Mesenchymal stem cell (in vitro differentiated cells and primary cell): ENCODE measurements around the gene PDZRN4.

Experiments used
- DNase-seq: peaks from one replicate; pipeline ENCODE4 v3.0.0-alpha.2; 2013
- H2AFZ ChIP-seq: one replicate; pipeline ENCODE4 v1.6.1; 2013; ENCODE audit warnings: low read depth, mild to moderate bottlenecking, control low read depth, inconsistent platforms, low read length, moderate library complexity
- H2AK5ac ChIP-seq: 2 replicates; pipeline ENCODE4 v1.6.1; 2013; ENCODE audit warnings: low read length, moderate library complexity, mild to moderate bottlenecking, inconsistent platforms; ENCODE audit not compliant: severe bottlenecking
- H2BK120ac ChIP-seq: one replicate; pipeline ENCODE4 v1.6.1; 2013; ENCODE audit warnings: low read depth, mild to moderate bottlenecking, inconsistent platforms, low read length, moderate library complexity
- H2BK12ac ChIP-seq, 2 experiments: one replicate each; pipeline ENCODE4 v1.6.1; 2013; ENCODE audit warnings: inconsistent platforms in 2 of 2, low read length in 2 of 2, mild to moderate bottlenecking in 2 of 2, moderate library complexity in 2 of 2, control low read depth in 1 of 2
- H2BK15ac ChIP-seq: one replicate; pipeline ENCODE4 v1.6.1; 2013; ENCODE audit warnings: mild to moderate bottlenecking, low read depth, inconsistent platforms; ENCODE audit not compliant: poor library complexity, severe bottlenecking
- H2BK5ac ChIP-seq: 2 replicates; pipeline ENCODE4 v1.6.1; 2013; ENCODE audit warnings: low read depth, mild to moderate bottlenecking, low read length, control low read depth, inconsistent platforms; ENCODE audit not compliant: poor library complexity, severe bottlenecking
- H3K14ac ChIP-seq, 2 experiments: one replicate each; pipeline ENCODE4 v1.6.1; 2013; ENCODE audit warnings: inconsistent platforms in 2 of 2, low read length in 2 of 2, control low read depth in 1 of 2, mild to moderate bottlenecking in 1 of 2, moderate library complexity in 1 of 2
- H3K18ac ChIP-seq, 2 experiments: one replicate each; pipeline ENCODE4 v1.6.1; 2013; ENCODE audit warnings: inconsistent platforms in 2 of 2, low read length in 2 of 2, control low read depth in 1 of 2, low read depth in 1 of 2, mild to moderate bottlenecking in 1 of 2
- H3K23ac ChIP-seq, 2 experiments: one replicate each; pipeline ENCODE4 v1.6.1; 2013; ENCODE audit warnings: inconsistent platforms in 2 of 2, low read length in 2 of 2, mild to moderate bottlenecking in 2 of 2, moderate library complexity in 2 of 2, control low read depth in 1 of 2
- H3K27ac ChIP-seq: 2 replicates; pipeline ENCODE4 v1.5.1; 2013; ENCODE audit warnings: mild to moderate bottlenecking, moderate library complexity, low read length, control low read depth, inconsistent platforms; ENCODE audit not compliant: poor library complexity, severe bottlenecking
- H3K27me3 ChIP-seq, 2 experiments: 2 replicates each; pipeline versions ENCODE4 v1.6.1 to v1.7.0; 2013; ENCODE audit warnings: low read length in 2 of 2, mild to moderate bottlenecking in 2 of 2, moderate library complexity in 2 of 2, control low read depth in 1 of 2, inconsistent platforms in 1 of 2; ENCODE audit not compliant: control insufficient read depth in 1 of 2, insufficient read depth in 1 of 2
- H3K36me3 ChIP-seq, 2 experiments: 2 replicates each; pipeline versions ENCODE4 v1.6.1 to v1.7.0; 2013; ENCODE audit warnings: low read length in 2 of 2, control low read depth in 1 of 2, inconsistent platforms in 1 of 2, low read depth in 1 of 2, mild to moderate bottlenecking in 1 of 2; ENCODE audit not compliant: insufficient read depth in 2 of 2, control insufficient read depth in 1 of 2
- H3K4ac ChIP-seq, 2 experiments: one replicate each; pipeline ENCODE4 v1.6.1; 2013; ENCODE audit warnings: inconsistent platforms in 2 of 2, low read length in 2 of 2, mild to moderate bottlenecking in 2 of 2, moderate library complexity in 2 of 2, control low read depth in 1 of 2, low read depth in 1 of 2
- H3K4me1 ChIP-seq: 2 replicates; pipeline ENCODE4 v1.6.1; 2013; ENCODE audit warnings: low read depth, low read length, control low read depth; ENCODE audit not compliant: control insufficient read depth, insufficient read depth
- H3K4me2 ChIP-seq: 2 replicates; pipeline ENCODE4 v1.6.1; 2013; ENCODE audit warnings: low read length, mild to moderate bottlenecking, inconsistent platforms; ENCODE audit not compliant: poor library complexity, severe bottlenecking
- H3K4me3 ChIP-seq, 2 experiments: 2 replicates each; pipeline versions ENCODE4 v1.5.1 to v1.7.0; 2013; ENCODE audit warnings: low read length in 2 of 2, mild to moderate bottlenecking in 2 of 2, control low read depth in 1 of 2, low read depth in 1 of 2; ENCODE audit not compliant: insufficient read depth in 1 of 2
- H3K79me1 ChIP-seq: replicated peaks from 2 replicates; pipeline ENCODE4 v1.6.1; 2013; ENCODE audit warnings: mild to moderate bottlenecking, control low read depth, low read length, inconsistent platforms; ENCODE audit not compliant: poor library complexity, severe bottlenecking
- H3K9ac ChIP-seq: 2 replicates; pipeline ENCODE4 v1.7.0; 2013; ENCODE audit warnings: mild to moderate bottlenecking, low read length, moderate library complexity
- H3K9me3 ChIP-seq: 2 replicates; pipeline ENCODE4 v1.7.0; 2013; ENCODE audit warnings: mild to moderate bottlenecking, low read length; ENCODE audit not compliant: control insufficient read depth
- H4K8ac ChIP-seq: one replicate; pipeline ENCODE4 v1.6.1; 2013; ENCODE audit warnings: inconsistent platforms, mild to moderate bottlenecking, low read length, moderate library complexity
- H4K91ac ChIP-seq: one replicate; pipeline ENCODE4 v1.6.1; 2013; ENCODE audit warnings: mild to moderate bottlenecking, low read length, inconsistent platforms
- WGBS: methylation state at CpG from one replicate; pipeline ENCODE4 v1.1.7; 2013; ENCODE audit warnings: mixed read lengths; 5-methylcytosine and 5-hydroxymethylcytosine counted together

Gene PDZRN4

GRCh38 chr12:41563051-41563450, 374.9 kb downstream of the PDZRN4 start:
- Histone ChIP-seq H3K4me2 (no peak overlapping the region), H4K8ac (no peak overlapping the region), H3K14ac (no peak overlapping the region), H4K91ac (no peak overlapping the region), H2AFZ (no peak overlapping the region), H3K79me1 (no peaks in the 10 kb centered on the region), H2BK120ac (no peak overlapping the region), H3K36me3 (no peaks in the 10 kb centered on the region), H3K18ac (no peak overlapping the region), H3K4me1 (no peaks in the 10 kb centered on the region), H3K9me3 (no peaks in the 10 kb centered on the region), H2BK5ac (no peak overlapping the region), H3K27ac (no peak overlapping the region), H2BK12ac (no peak overlapping the region), H3K4me3 (no peak overlapping the region), H3K27me3 (no peaks in the 10 kb centered on the region), H3K9ac (no peak overlapping the region), H3K4ac (no peak overlapping the region), H2AK5ac (no peak overlapping the region), H2BK15ac (no peak overlapping the region), H3K23ac (no peak overlapping the region)
- DNase-seq, result no peak
- WGBS, result 95% methylated on average over 12 of the region's 12 CpGs

DNA sequence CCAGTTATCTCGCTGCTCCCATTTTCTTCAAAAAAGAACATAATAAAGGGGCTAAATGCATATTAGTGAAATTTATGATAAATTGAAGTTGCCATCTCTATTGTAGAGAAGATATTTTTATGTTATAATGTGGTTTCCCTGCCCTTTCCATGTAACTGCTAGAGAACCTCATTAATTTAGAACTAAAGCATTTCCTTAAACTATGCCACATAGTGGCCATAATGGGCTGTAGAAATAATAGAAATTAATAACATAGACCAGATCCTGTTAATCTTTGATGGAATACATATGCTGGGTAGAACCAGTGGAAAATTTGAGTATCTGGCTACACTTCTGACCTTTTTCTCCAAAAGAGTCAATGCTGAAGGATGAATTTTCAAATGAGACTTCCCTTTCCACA, 376.7 kb downstream of the PDZRN4 start:
- H2BK15ac ChIP-seq, result no peak overlapping the region
- no peak overlapping the region for H3K9ac ChIP-seq
- H3K18ac ChIP-seq, result no peak overlapping the region
- H3K4me3 ChIP-seq, result no peak overlapping the region
- no peaks in the 10 kb centered on the region for H3K4me1 ChIP-seq
- no peak overlapping the region for H4K8ac ChIP-seq
- no peak overlapping the region for H2AFZ ChIP-seq
- H3K79me1 ChIP-seq, result no peaks in the 10 kb centered on the region
- no peak overlapping the region for H2BK5ac ChIP-seq
- no peak overlapping the region for H4K91ac ChIP-seq
- H3K36me3 ChIP-seq, result no peaks in the 10 kb centered on the region
- no peaks in the 10 kb centered on the region for H3K27me3 ChIP-seq
- H3K23ac ChIP-seq, result no peak overlapping the region
- WGBS, result no CpG with 5 or more reads among the region's 1 CpG
- no peak overlapping the region for H2AK5ac ChIP-seq
- no peak overlapping the region for H3K4ac ChIP-seq
- no peak for DNase-seq
- no peaks in the 10 kb centered on the region for H3K9me3 ChIP-seq
- no peak overlapping the region for H3K14ac ChIP-seq
- H3K4me2 ChIP-seq, result no peak overlapping the region
- H2BK12ac ChIP-seq, result no peak overlapping the region
- no peak overlapping the region for H2BK120ac ChIP-seq
- H3K27ac ChIP-seq, result no peak overlapping the region

GRCh38 chr12:41566703-41567102, 378.6 kb downstream of the PDZRN4 start:
- Histone ChIP-seq H3K23ac (no peak overlapping the region), H3K9me3 (no peaks in the 10 kb centered on the region), H3K4me3 (no peak overlapping the region), H3K4ac (no peak overlapping the region), H3K27ac (no peak overlapping the region), H2BK5ac (no peak overlapping the region), H3K18ac (no peak overlapping the region), H2BK12ac (no peak overlapping the region), H3K36me3 (no peaks in the 10 kb centered on the region), H3K4me1 (no peaks in the 10 kb centered on the region), H2AFZ (no peak overlapping the region), H2AK5ac (no peak overlapping the region), H2BK120ac (no peak overlapping the region), H4K8ac (no peak overlapping the region), H3K4me2 (no peak overlapping the region), H3K79me1 (no peaks in the 10 kb centered on the region), H3K14ac (no peak overlapping the region), H3K9ac (no peak overlapping the region), H2BK15ac (no peak overlapping the region), H4K91ac (no peak overlapping the region), H3K27me3 (no peaks in the 10 kb centered on the region)
- WGBS, result 100% methylated on average over 1 of the region's 2 CpGs
- DNase-seq, result no peak

GRCh38 chr12:41573445-41573844, 385.3 kb downstream of the PDZRN4 start:
- Histone ChIP-seq H3K18ac (no peak overlapping the region), H3K23ac (no peak overlapping the region), H2BK120ac (no peak overlapping the region), H2BK12ac (no peak overlapping the region), H3K4me1 (no peaks in the 10 kb centered on the region), H3K14ac (no peak overlapping the region), H4K8ac (no peak overlapping the region), H2BK15ac (no peak overlapping the region), H2BK5ac (no peak overlapping the region), H3K9ac (no peak overlapping the region), H3K36me3 (no peaks in the 10 kb centered on the region), H3K4me2 (no peak overlapping the region), H3K79me1 (no peaks in the 10 kb centered on the region), H3K4ac (no peak overlapping the region), H3K4me3 (no peak overlapping the region), H4K91ac (no peak overlapping the region), H2AFZ (no peak overlapping the region), H3K27ac (no peak overlapping the region), H3K27me3 (no peaks in the 10 kb centered on the region), H3K9me3 (no peaks in the 10 kb centered on the region), H2AK5ac (no peak overlapping the region)
- no peak for DNase-seq
- 95% methylated on average over 17 of the region's 17 CpGs for WGBS
